Measurements from ENCODE around the gene MIER3.

Gene MIER3

DNA sequence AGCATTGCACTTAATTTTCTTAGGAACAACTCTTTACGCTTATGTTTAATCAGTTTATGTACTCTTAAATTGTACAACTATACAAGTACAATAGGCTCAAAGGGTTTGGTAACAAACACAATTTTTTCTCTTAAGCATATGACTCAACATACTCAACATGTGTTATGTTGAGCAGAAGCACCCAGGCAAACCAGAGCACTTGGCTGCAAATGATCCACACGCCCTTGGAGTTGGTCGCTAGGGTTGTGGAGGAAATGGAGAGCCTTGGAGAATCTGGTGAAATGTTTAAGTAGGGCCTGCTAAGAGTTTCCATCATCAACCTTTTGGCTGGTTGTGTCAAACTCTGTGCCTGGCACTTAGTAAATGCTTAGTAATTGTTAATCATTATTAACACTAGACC, 25.1 kb upstream of the MIER3 start:
- no peaks in the 10 kb centered on the region for H3K36me3 ChIP-seq (ENCODE audit: low read depth)
- TF ChIP-seq, protein P1, sequence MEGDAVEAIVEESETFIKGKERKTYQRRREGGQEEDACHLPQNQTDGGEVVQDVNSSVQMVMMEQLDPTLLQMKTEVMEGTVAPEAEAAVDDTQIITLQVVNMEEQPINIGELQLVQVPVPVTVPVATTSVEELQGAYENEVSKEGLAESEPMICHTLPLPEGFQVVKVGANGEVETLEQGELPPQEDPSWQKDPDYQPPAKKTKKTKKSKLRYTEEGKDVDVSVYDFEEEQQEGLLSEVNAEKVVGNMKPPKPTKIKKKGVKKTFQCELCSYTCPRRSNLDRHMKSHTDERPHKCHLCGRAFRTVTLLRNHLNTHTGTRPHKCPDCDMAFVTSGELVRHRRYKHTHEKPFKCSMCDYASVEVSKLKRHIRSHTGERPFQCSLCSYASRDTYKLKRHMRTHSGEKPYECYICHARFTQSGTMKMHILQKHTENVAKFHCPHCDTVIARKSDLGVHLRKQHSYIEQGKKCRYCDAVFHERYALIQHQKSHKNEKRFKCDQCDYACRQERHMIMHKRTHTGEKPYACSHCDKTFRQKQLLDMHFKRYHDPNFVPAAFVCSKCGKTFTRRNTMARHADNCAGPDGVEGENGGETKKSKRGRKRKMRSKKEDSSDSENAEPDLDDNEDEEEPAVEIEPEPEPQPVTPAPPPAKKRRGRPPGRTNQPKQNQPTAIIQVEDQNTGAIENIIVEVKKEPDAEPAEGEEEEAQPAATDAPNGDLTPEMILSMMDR (IDR thresholded peaks at IDR 0.05; ENCODE audit: poor library complexity, severe bottlenecking) = no peak
- ATAC-seq (ENCODE audit: low read depth) (no peak), DNase-seq (ENCODE audit: low spot score) (no peak)
- H3K27me3 ChIP-seq (ENCODE audit: insufficient read depth, poor library complexity, severe bottlenecking) = no peaks in the 10 kb centered on the region
- H3K4me3 ChIP-seq (ENCODE audit: severe bottlenecking) = no peak overlapping the region
- no peak overlapping the region for H3K27ac ChIP-seq (ENCODE audit: poor library complexity, severe bottlenecking)
- H3K9me3 ChIP-seq (ENCODE audit: severe bottlenecking) = no peaks in the 10 kb centered on the region
- H3K4me1 ChIP-seq (ENCODE audit: insufficient read depth, poor library complexity, severe bottlenecking) = no peaks in the 10 kb centered on the region

DNA sequence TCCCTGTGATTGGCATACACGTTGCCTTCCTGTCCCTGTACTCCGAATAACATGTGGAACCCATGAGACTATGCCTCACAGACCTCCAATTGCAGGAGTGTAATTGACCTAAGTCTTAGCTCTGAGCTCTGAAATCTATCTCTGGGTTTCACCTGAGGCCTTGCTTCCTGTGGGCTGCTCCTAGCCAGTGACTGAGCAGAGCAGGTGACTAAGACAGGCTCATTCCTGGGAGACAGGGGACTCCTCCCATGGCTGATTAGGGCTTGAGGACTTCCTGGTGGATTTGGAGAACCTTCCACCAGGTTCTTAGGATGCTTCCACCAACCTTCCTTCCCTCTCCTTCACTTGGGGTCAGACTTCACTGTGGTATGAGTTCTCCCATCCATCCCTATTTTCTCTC, 22.3 kb upstream of the MIER3 start:
- peak; percentile 60; the same call in 2 of the 3 replicates for ATAC-seq (ENCODE audit: low read depth)
- no peaks in the 10 kb centered on the region for H3K4me1 ChIP-seq (ENCODE audit: insufficient read depth, poor library complexity, severe bottlenecking)
- TF ChIP-seq, protein P1 (IDR thresholded peaks at IDR 0.05; ENCODE audit: poor library complexity, severe bottlenecking) = no peak

DNA sequence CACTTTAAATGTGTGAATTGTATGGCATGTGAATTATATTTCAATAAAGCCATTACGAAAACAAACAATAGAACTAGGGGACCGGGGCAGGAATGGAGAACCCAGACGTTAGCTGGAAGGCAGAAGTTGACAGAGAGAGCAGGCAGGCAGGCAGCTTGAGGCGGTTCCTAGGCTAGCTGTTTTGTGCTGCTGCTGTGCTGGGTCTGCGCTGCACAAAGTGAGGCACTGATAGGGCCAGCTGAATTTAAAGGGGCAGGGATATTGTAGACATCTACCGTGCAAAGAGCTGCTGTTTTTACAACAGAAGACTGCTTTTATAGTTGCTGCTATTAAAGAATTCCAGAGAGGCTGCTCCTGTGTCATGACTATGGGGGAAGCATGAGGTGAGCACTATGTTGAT, 21.6 kb upstream of the MIER3 start:
- TF ChIP-seq, protein P1 (IDR thresholded peaks at IDR 0.05; ENCODE audit: poor library complexity, severe bottlenecking) = no peak
- Histone ChIP-seq H3K4me3 (ENCODE audit: severe bottlenecking) (no peak overlapping the region), H3K4me1 (ENCODE audit: insufficient read depth, poor library complexity, severe bottlenecking) (no peaks in the 10 kb centered on the region), H3K36me3 (ENCODE audit: low read depth) (no peaks in the 10 kb centered on the region), H3K27me3 (ENCODE audit: insufficient read depth, poor library complexity, severe bottlenecking) (no peaks in the 10 kb centered on the region), H3K27ac (ENCODE audit: poor library complexity, severe bottlenecking) (no peak overlapping the region), H3K9me3 (ENCODE audit: severe bottlenecking) (no peaks in the 10 kb centered on the region)
- ATAC-seq (ENCODE audit: low read depth) (no peak), DNase-seq (ENCODE audit: low spot score) (no peak)

More for the DNA sequence above, 22.3 kb upstream of the MIER3 start:
- DNase-seq (ENCODE audit: low spot score) = no peak
- no peaks in the 10 kb centered on the region for H3K27me3 ChIP-seq (ENCODE audit: insufficient read depth, poor library complexity, severe bottlenecking)
- H3K27ac ChIP-seq (ENCODE audit: poor library complexity, severe bottlenecking) = no peak overlapping the region
- H3K9me3 ChIP-seq (ENCODE audit: severe bottlenecking) = no peaks in the 10 kb centered on the region
- H3K4me3 ChIP-seq (ENCODE audit: severe bottlenecking) = no peak overlapping the region
- H3K36me3 ChIP-seq (ENCODE audit: low read depth) = no peaks in the 10 kb centered on the region

DNA sequence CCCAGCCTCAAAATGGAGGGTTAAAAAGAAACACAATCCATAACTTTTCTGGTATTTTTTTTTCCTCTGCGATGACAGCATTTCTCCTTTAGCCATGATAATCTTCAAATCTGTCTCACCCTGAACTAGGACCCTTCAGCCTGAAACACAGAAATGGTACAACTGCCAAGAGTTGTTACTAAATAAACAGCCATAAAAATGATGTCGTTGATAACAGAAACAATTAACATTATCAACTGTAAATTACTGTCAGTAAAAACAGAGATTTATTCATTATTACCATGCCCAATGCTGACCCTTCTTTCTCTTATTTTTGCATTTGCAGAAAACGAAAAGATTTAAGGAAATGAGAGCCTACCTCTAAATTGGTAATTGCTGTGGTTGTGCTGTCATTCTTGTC, 19.4 kb upstream of the MIER3 start:
- ATAC-seq (ENCODE audit: low read depth) = no peak
- H3K4me1 ChIP-seq (ENCODE audit: insufficient read depth, poor library complexity, severe bottlenecking) = no peaks in the 10 kb centered on the region
- H3K36me3 ChIP-seq (ENCODE audit: low read depth) = no peaks in the 10 kb centered on the region
- no peaks in the 10 kb centered on the region for H3K9me3 ChIP-seq (ENCODE audit: severe bottlenecking)
- no peak overlapping the region for H3K4me3 ChIP-seq (ENCODE audit: severe bottlenecking)
- no peak for DNase-seq (ENCODE audit: low spot score)
- H3K27ac ChIP-seq (ENCODE audit: poor library complexity, severe bottlenecking) = no peak overlapping the region
- TF ChIP-seq, protein P1 (IDR thresholded peaks at IDR 0.05; ENCODE audit: poor library complexity, severe bottlenecking) = no peak
- no peaks in the 10 kb centered on the region for H3K27me3 ChIP-seq (ENCODE audit: insufficient read depth, poor library complexity, severe bottlenecking)

DNA sequence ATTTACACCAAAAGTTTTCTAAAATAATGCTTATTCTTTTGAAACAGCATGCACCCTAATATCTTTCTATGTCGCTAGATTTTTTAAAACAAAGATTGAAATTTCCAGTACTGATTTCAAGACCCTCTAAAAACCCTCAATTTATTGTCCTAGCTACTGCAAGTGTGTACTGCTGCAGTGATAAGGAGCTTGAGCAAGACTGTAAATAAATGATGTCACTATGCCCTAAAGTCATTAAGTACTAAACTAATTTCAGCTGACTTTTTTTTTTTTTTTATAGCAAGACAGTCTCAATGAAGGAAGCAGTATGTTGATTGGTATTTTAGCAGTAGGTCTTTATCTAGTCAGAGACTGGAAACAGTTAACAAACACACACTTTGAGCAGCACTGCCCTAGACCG, 12.2 kb upstream of the MIER3 start:
- Histone ChIP-seq H3K27me3 (ENCODE audit: insufficient read depth, poor library complexity, severe bottlenecking) (peaks cover 3% of the 10 kb centered on the region), H3K9me3 (ENCODE audit: severe bottlenecking) (no peaks in the 10 kb centered on the region), H3K4me1 (ENCODE audit: insufficient read depth, poor library complexity, severe bottlenecking) (no peaks in the 10 kb centered on the region), H3K36me3 (ENCODE audit: low read depth) (no peaks in the 10 kb centered on the region), H3K4me3 (ENCODE audit: severe bottlenecking) (no peak overlapping the region), H3K27ac (ENCODE audit: poor library complexity, severe bottlenecking) (no peak overlapping the region)
- TF ChIP-seq, protein P1 (IDR thresholded peaks at IDR 0.05; ENCODE audit: poor library complexity, severe bottlenecking) = no peak
- ATAC-seq (ENCODE audit: low read depth) = no peak
- DNase-seq (ENCODE audit: low spot score) = no peak
